Ectodermal cell (in vitro differentiated cells): ENCODE results near the gene ZC3H8.

Source experiments
- H3K27ac ChIP-seq: 2 replicates; pipeline ENCODE4 v1.7.0; 2013; ENCODE audit warnings: mild to moderate bottlenecking, low read depth, low read length; ENCODE audit not compliant: insufficient read depth, poor library complexity, severe bottlenecking
- H3K27me3 ChIP-seq: 2 replicates; pipeline ENCODE4 v1.7.0; 2013; ENCODE audit warnings: mild to moderate bottlenecking, low read length; ENCODE audit not compliant: insufficient read depth, control insufficient read depth, poor library complexity, severe bottlenecking
- H3K36me3 ChIP-seq: one replicate; pipeline ENCODE4 v1.7.0; 2013; ENCODE audit warnings: low read length; ENCODE audit not compliant: control insufficient read depth, insufficient read depth
- H3K4me1 ChIP-seq: one replicate; pipeline ENCODE4 v1.7.0; 2013; ENCODE audit warnings: low read length; ENCODE audit not compliant: control insufficient read depth, insufficient read depth
- H3K4me3 ChIP-seq: 2 replicates; pipeline ENCODE4 v1.7.0; 2013; ENCODE audit warnings: low read depth, low read length, control low read depth; ENCODE audit not compliant: insufficient read depth
- H3K9me3 ChIP-seq: 2 replicates; pipeline ENCODE4 v1.7.0; 2013; ENCODE audit warnings: mild to moderate bottlenecking, low read length, moderate library complexity; ENCODE audit not compliant: control insufficient read depth
- WGBS, 2 experiments: methylation state at CpG; one replicate each; pipeline ENCODE4 v1.1.7; 2013; ENCODE audit warnings: missing lambda C conversion rate in 2 of 2; 5-methylcytosine and 5-hydroxymethylcytosine counted together

The ZC3H8 gene

DNA sequence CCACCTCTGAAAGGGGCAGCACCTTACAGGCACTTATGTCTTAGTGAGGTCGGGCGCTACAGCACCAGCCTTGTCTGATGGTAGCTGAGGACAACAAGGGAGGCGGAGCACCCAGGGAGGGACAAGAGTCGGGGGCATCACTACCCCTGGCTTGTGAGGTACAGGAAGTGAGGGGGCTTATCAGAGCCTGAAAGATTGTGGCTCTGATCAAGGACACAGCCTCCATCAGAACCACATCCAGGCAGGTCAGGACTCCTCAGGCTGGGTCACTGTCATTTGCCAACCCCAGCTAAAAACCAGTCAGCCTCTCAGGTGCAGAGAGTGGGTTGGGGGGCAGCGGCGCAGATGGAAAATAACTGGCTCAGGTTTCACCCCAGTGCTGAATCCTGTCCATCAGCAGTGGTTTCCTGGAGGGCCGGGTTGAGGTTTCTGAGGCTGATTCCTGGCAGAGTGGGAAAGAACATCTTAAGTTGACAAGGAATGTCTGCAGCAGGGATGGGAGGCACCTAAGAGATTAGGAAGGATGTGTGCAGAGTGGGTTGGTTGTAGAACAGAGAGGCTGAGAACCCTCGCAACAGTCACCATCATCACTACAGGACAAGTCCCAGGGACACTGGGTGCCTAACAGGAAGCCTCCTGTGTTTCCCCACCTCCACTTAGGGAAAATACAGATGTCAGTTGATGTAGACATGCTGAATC, 71.4 kb downstream of the ZC3H8 start:
- no peak overlapping the region for H3K27ac ChIP-seq
- H3K9me3 ChIP-seq: peaks cover 3% of the 10 kb centered on the region
- H3K36me3 ChIP-seq: peaks cover 3% of the 10 kb centered on the region
- WGBS, 2 experiments: 92% methylated on average over 8 of the region's 8 CpGs
- H3K27me3 ChIP-seq: peaks cover 20% of the 10 kb centered on the region
- H3K4me3 ChIP-seq: no peak overlapping the region
- no peaks in the 10 kb centered on the region for H3K4me1 ChIP-seq

DNA sequence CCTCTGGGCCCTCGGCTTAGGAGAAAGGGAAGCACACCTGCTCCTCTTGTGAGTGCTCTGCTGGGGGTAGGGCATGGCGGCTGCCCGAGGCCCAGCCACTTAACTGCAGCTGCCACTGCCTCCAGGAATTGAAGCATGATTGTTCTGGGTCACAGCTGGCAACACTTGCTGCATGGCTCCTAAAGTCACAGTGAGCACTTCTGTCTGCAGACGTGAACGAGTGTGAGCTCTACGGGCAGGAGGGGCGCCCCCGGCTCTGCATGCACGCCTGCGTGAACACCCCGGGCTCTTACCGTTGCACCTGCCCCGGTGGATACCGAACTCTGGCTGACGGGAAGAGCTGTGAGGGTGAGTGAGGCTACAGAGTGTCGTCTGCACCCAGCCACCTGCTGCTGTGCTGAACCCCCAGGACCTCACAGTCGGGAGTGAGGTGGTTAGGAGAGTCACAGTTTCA, 72.2 kb downstream of the ZC3H8 start:
- H3K36me3 ChIP-seq: peaks cover 3% of the 10 kb centered on the region
- H3K9me3 ChIP-seq: peaks cover 3% of the 10 kb centered on the region
- H3K27me3 ChIP-seq: peaks cover 20% of the 10 kb centered on the region
- no peaks in the 10 kb centered on the region for H3K4me1 ChIP-seq
- H3K4me3 ChIP-seq: no peak overlapping the region
- no peak overlapping the region for H3K27ac ChIP-seq
- WGBS, 2 experiments: 81 to 84% methylated on average over 17 of the region's 17 CpGs

DNA sequence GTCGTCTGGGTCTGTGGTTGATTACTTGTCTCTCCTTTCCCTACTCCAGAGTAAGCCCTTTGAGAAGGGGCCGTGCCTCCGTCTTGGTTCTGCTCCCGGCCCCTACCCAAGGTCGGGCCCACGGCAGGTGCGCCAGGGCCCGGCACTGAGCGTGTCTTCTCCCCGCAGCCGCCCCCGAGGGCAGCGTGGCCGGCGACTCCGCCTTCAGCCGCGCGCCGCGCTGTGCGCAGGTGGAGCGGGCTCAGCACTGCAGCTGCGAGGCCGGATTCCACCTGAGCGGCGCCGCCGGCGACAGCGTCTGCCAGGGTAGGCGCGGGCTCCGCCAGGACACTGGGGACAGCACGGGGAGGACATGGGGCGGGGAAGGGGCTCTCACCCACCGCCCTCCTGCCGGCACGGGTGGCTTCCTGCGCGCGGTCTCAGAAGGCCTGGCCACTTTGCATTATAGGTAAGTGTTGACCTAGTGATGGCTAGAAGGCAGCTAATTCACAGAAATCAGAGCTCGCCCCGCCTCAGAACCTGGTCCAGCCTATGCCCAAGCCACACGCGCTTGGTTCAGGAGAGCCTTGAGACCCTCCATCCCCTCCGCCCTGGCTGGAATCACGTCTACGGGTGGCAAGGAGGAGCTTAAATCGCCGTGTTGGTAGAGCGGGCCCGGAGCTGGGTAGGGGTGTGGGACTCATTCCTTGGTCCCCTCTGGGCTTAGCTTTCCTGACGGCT, 73.1 kb downstream of the ZC3H8 start:
- WGBS, 2 experiments: 24 to 27% methylated on average over 54 of the region's 54 CpGs
- no peak overlapping the region for H3K27ac ChIP-seq

DNA sequence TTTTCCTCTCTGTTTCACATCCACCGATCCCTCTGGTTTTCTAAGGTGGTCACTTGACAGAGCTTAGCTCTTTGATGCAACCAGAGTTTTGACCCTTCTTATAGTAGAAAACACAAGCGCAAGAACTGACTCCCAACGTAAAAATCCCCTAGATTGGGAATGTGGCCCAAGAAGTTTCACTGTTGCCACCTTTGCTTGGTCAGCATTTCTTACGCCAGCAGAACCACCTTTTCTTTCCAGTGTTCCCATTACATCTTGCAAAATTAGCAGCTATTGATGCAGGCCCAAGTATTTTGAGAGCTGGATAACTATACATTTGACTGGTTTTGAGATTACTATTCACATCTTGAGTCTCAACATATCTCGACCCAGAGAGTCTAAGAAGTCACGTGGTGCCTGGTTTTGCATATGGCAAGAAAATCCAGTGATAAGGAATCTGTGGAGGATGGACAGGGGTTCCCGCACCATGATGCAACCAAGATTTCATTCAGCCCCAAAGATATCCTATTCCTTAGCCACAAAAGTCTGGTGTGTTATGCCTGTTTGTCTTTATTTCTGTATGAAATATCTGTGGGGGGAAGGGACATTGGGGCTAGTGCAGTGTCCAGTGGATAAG, 78.8 kb downstream of the ZC3H8 start:
- WGBS, 2 experiments: 90 to 92% methylated on average over 7 of the region's 7 CpGs
- Histone ChIP-seq H3K27me3 (peaks cover 7% of the 10 kb centered on the region), H3K4me3 (no peak overlapping the region), H3K36me3 (no peaks in the 10 kb centered on the region), H3K9me3 (peaks cover 3% of the 10 kb centered on the region), H3K4me1 (no peaks in the 10 kb centered on the region), H3K27ac (no peak overlapping the region)

More for the DNA sequence above, 73.1 kb downstream of the ZC3H8 start:
- Histone ChIP-seq H3K4me3 (no peak overlapping the region), H3K36me3 (peaks cover 3% of the 10 kb centered on the region), H3K9me3 (peaks cover 3% of the 10 kb centered on the region), H3K27me3 (peaks cover 20% of the 10 kb centered on the region), H3K4me1 (no peaks in the 10 kb centered on the region)

DNA sequence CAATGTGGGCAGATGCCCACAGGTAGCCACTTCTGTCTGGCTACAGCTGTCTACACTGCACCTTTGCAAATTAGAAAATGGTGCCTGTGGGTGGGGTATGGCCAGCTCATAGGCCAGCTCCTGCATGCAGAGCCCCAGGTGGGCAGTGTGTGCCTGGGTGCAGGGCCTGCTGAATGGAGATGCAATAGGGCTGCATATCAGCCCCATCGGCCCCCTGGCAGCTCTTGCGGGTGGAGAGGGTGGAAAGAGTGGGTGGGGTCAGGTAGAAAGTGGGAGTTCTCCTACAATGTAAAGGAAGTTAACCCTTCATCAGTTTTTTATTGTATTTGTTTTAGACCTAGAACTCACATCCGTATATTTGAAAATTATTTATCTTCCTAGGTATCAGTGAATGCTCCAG, 79.5 kb downstream of the ZC3H8 start:
- Histone ChIP-seq H3K27ac (no peak overlapping the region), H3K27me3 (no peaks in the 10 kb centered on the region), H3K4me3 (no peak overlapping the region), H3K9me3 (peaks cover under 1% of the 10 kb centered on the region), H3K4me1 (no peaks in the 10 kb centered on the region), H3K36me3 (no peaks in the 10 kb centered on the region)
- 93 to 96% methylated on average over 2 to 3 of the region's 3 CpGs for WGBS, 2 experiments

DNA sequence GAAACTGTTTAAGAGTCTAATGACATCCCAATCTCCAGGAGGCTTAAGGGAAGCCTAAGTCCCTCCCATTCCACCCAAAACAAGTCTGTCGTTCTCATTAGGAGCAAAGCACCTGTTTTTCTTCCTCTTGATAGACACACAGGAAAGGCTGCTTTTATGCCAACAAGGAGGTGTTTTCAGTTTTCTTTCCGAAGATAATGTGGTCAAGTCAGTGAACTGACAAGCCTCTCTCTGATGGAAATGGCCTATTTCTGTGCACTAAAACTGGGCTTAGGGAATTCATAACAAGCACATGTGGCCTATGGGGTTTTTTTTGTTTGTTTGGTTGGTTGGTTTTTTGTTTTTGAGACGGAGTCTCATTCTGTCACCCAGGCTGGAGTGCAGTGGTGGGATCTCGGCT, 80.5 kb downstream of the ZC3H8 start:
- no peaks in the 10 kb centered on the region for H3K36me3 ChIP-seq
- WGBS, 2 experiments: 88 to 93% methylated on average over 4 of the region's 4 CpGs
- H3K27ac ChIP-seq: no peak overlapping the region
- H3K4me1 ChIP-seq: no peaks in the 10 kb centered on the region
- no peaks in the 10 kb centered on the region for H3K27me3 ChIP-seq
- no peaks in the 10 kb centered on the region for H3K9me3 ChIP-seq
- H3K4me3 ChIP-seq: no peak overlapping the region

DNA sequence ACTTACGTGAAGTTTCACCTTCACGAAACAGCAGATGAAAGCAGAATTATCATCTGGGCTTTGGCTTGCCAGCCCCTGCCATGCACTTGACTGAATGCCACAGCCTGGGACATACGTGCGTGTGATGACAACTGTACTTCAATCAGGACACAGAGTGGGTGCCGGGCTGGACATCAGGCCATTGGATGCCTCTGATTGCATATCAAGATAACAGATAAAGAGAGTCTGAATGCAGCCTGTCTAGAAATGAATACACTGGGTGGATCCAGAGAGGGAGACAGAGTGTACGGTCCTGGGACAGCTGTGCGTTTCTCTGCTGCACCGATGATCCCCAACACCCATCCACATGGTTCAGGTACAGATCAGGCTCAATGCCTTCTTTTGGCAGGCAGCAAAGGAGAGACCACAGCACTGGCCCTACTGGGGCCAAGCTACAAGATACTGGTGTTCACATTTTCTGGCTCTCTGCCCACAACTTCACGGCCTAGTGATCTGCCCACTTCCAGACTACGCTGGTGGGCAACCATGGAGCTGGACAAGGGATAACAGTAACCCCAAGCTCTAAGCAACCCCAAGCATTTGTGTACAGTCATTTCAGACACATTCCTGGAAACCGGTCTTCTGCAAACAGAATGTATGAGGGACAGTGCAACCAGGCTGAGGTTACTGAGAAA, 81.1 kb downstream of the ZC3H8 start:
- WGBS, 2 experiments: 96 to 97% methylated on average over 11 of the region's 11 CpGs
- Histone ChIP-seq H3K27ac (no peak overlapping the region), H3K27me3 (no peaks in the 10 kb centered on the region), H3K4me1 (no peaks in the 10 kb centered on the region), H3K4me3 (no peak overlapping the region), H3K9me3 (no peaks in the 10 kb centered on the region), H3K36me3 (no peaks in the 10 kb centered on the region)

DNA sequence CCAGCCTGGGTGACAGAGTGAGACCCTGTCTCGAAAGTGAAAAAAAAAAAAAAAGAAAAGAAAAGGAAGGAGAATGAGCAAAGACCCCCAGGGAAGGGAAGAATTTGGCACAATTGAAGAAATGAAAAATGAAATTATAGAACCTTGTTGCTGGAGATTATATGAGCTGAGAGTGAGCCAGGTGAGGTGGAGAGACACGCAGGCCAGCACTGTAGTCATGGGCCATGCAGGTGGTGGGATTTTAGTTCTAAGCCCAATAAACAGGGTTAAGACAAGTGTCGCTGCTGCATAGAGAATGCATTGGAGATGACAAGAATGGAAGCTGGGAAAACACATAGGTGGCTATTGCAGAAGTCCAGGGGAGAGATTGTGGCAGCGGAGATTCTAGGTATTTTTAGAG, 84.3 kb downstream of the ZC3H8 start:
- Histone ChIP-seq H3K27me3 (no peaks in the 10 kb centered on the region), H3K4me3 (no peak overlapping the region), H3K9me3 (no peaks in the 10 kb centered on the region), H3K36me3 (no peaks in the 10 kb centered on the region), H3K4me1 (no peaks in the 10 kb centered on the region), H3K27ac (no peak overlapping the region)
- WGBS, 2 experiments: 92 to 95% methylated on average over 4 of the region's 4 CpGs

DNA sequence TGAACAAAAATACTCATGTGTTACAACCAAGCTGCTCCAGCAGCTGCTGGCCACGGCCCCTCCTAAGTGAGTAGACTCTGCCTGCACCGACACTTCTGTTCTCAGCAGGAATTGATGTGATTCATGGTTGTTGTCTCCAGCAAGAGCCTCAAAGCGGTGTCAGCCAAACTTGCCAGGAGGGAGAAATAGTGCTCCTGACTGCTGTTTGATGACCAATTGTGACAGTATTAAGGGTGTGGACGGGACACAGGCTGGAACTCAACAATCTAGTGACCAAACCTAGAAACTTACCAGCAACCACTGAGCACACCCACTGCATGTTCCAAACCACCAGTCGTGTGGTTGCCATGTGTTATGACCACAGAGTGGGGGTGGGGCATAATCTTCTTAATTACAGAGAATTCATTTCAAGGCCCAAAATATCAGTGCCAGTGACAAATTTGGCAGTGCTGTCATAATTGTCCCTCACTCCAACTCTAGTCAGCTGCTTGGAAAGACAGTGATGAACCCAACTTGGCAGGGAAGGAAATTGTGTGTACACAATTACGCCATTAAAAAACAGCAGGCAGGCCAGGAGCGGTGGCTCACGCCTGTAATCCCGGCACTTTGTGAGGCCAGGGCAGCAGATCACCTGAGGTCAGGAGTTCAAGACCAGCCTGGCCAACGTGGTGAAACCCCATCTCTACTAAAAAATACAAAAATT, 86.3 kb downstream of the ZC3H8 start:
- Histone ChIP-seq H3K27ac (no peak overlapping the region), H3K4me3 (no peak overlapping the region), H3K9me3 (no peaks in the 10 kb centered on the region), H3K4me1 (no peaks in the 10 kb centered on the region), H3K27me3 (no peaks in the 10 kb centered on the region), H3K36me3 (no peaks in the 10 kb centered on the region)
- WGBS, 2 experiments: 90 to 92% methylated on average over 10 of the region's 10 CpGs
